Activated T-helper 17 cell treated with anti-CD3 and anti-CD28 coated beads, Interleukin-2, amount 50 U/mL, for 72 hours (primary cell): ENCODE measurements around the gene IGFL4. TPM values are rescaled to one million over a fixed set of nuclear protein-coding genes. Genes with fewer than 3 reads are reported as not detected.
"Not testable (repeated sequence)": the region's sequence is repeated elsewhere in the genome, so short reads cannot be mapped to it uniquely, and the experiment has no call there.

ENCODE experiments used
- ATAC-seq: fragments of 150-1000 bp; cut with Tn5 transposase; replicated peaks from 2 replicates; pipeline ENCODE4 v1.10.0; 2021; ENCODE audit warnings: mild to moderate bottlenecking, moderate library complexity
- H3K27ac Mint-ChIP-seq: one replicate; pipeline ENCODE4 v1.8.0; 2022; ENCODE audit warnings: mixed read lengths
- H3K27me3 Mint-ChIP-seq: one replicate; pipeline ENCODE4 v1.8.0; 2022; ENCODE audit warnings: mixed read lengths
- H3K36me3 Mint-ChIP-seq: one replicate; pipeline ENCODE4 v1.8.0; 2022; ENCODE audit warnings: low read depth, mild to moderate bottlenecking, mixed read lengths
- H3K4me1 Mint-ChIP-seq: one replicate; pipeline ENCODE4 v1.8.0; 2022; ENCODE audit warnings: mixed read lengths
- H3K4me3 Mint-ChIP-seq: one replicate; pipeline ENCODE4 v1.8.0; 2022; ENCODE audit warnings: mild to moderate bottlenecking, mixed read lengths
- H3K9me3 Mint-ChIP-seq: one replicate; pipeline ENCODE4 v1.8.0; 2022; ENCODE audit warnings: mixed read lengths
- total RNA-seq, 2 donors: library from RNA; stranded (reverse); gene quantifications; one replicate each; pipeline ENCODE4 v1.2.3, GENCODE V29; 2022

Gene IGFL4
- total RNA-seq: not detected

GRCh38 chr19:46040952-46041500 lies at the start of gene IGFL4:
Gene IGFL4, minus strand, starts transcription at chr19:46041002. Its CDS starts 40 bp downstream, at chr19:46040962.
- Mint-ChIP-seq H3K4me3 (no peak within 1 kb of the TSS), H3K27ac (no peak within 1 kb of the TSS), H3K9me3 (no peaks in the 10 kb centered on the region), H3K27me3 (peaks cover 47% of the 10 kb centered on the region), H3K4me1 (peaks cover 5% of the 10 kb centered on the region), H3K36me3 (peaks cover 6% of the 10 kb centered on the region)
- ATAC-seq: no peak

DNA sequence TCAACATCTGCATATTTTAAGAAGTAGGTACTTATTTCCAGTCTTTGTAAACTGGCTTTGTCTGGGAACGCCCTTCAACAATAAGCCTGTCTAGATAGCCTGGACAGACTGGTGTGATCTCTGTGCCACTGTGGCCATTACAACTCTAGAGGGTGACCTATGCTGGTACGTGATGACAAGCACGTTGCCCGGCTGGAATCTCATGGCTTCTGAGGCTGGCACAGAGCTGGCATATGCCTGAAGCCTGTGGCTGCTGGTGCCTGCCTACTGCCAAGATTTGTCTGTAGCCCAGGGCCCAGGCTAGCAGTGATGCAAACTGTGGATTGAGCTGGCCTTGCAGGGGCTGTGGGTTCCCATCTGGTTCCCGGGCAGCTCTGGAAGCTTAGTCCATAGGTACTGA lies 49.6 kb upstream of the IGFL4 start:
- Mint-ChIP-seq H3K27ac (no peak overlapping the region), H3K9me3 (peaks cover 19% of the 10 kb centered on the region), H3K36me3 (no peaks in the 10 kb centered on the region), H3K4me3 (no peak overlapping the region), H3K4me1 (no peaks in the 10 kb centered on the region), H3K27me3 (peaks cover 41% of the 10 kb centered on the region)
- no peak for ATAC-seq

GRCh38 chr19:46089432-46089831 lies 48.6 kb upstream of the IGFL4 start:
- Mint-ChIP-seq H3K27me3 (peaks cover 43% of the 10 kb centered on the region), H3K9me3 (peaks cover 22% of the 10 kb centered on the region), H3K4me1 (no peaks in the 10 kb centered on the region), H3K27ac (no peak overlapping the region), H3K4me3 (no peak overlapping the region), H3K36me3 (no peaks in the 10 kb centered on the region)
- no peak for ATAC-seq

- H3K4me1 Mint-ChIP-seq: no peaks in the 10 kb centered on the region
- H3K27me3 Mint-ChIP-seq: peaks cover 42% of the 10 kb centered on the region
- ATAC-seq: no peak
- H3K4me3 Mint-ChIP-seq: no peak overlapping the region
- no peaks in the 10 kb centered on the region for H3K36me3 Mint-ChIP-seq
- no peak overlapping the region for H3K27ac Mint-ChIP-seq
- H3K9me3 Mint-ChIP-seq: peaks cover 22% of the 10 kb centered on the region
Observed at GRCh38 chr19:46088101-46088500, 47.3 kb upstream of the IGFL4 start.

DNA sequence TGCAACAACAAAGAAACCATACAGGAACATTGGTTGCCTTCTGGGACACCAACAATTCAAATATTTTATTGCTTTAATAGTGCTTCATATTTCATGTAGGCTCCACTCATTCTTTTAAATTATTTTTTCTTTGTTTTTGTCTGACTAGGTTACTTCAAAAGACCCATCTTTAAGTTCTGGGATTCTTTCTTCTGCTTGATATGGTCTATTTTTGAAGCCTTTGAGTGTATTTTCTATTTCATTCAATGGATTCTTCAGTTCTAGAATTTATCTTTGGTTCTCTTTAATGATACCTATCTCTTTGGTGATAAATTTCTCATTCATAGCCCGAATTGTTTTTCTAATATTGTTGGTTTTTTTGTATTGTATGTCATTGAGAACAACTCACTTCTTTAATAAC lies 45.1 kb upstream of the IGFL4 start:
- peaks cover 53% of the 10 kb centered on the region for H3K27me3 Mint-ChIP-seq
- H3K4me3 Mint-ChIP-seq: no peak overlapping the region
- no peak for ATAC-seq
- no peaks in the 10 kb centered on the region for H3K36me3 Mint-ChIP-seq
- no peaks in the 10 kb centered on the region for H3K4me1 Mint-ChIP-seq
- H3K27ac Mint-ChIP-seq: no peak overlapping the region
- peaks cover 20% of the 10 kb centered on the region for H3K9me3 Mint-ChIP-seq

DNA sequence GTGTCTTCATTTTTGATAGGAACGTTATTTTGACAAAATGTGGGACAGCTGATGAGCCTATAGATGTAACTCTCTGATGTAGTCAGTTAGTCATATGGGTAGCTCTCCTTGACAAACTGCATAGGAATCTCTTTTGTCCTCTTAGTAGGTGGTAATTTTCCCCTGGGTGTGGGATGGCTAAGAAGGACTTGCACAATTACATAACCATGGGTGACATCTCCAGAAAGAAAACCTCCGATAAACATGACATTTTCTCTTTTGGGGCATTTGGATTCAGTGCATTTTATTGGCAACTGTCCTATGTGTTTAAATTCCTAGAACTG lies 41.9 kb upstream of the IGFL4 start:
- no peaks in the 10 kb centered on the region for H3K4me1 Mint-ChIP-seq
- H3K27me3 Mint-ChIP-seq: peaks cover 58% of the 10 kb centered on the region
- H3K36me3 Mint-ChIP-seq: no peaks in the 10 kb centered on the region
- no peak overlapping the region for H3K4me3 Mint-ChIP-seq
- ATAC-seq: no peak
- no peak overlapping the region for H3K27ac Mint-ChIP-seq
- H3K9me3 Mint-ChIP-seq: peaks cover 8% of the 10 kb centered on the region

- ATAC-seq: peak; percentile 51
- peaks cover 1% of the 10 kb centered on the region for H3K4me1 Mint-ChIP-seq
- H3K4me3 Mint-ChIP-seq: no peak overlapping the region
- H3K36me3 Mint-ChIP-seq: no peaks in the 10 kb centered on the region
- no peak overlapping the region for H3K27ac Mint-ChIP-seq
- peaks cover 63% of the 10 kb centered on the region for H3K27me3 Mint-ChIP-seq
- H3K9me3 Mint-ChIP-seq: peaks cover 8% of the 10 kb centered on the region
Observed at GRCh38 chr19:46081928-46082727, 41.3 kb upstream of the IGFL4 start.

GRCh38 chr19:46080561-46080960 lies 39.8 kb upstream of the IGFL4 start:
- H3K4me3 Mint-ChIP-seq: no peak overlapping the region
- no peaks in the 10 kb centered on the region for H3K36me3 Mint-ChIP-seq
- H3K9me3 Mint-ChIP-seq: peaks cover 4% of the 10 kb centered on the region
- peaks cover 73% of the 10 kb centered on the region for H3K27me3 Mint-ChIP-seq
- no peak for ATAC-seq
- H3K27ac Mint-ChIP-seq: no peak overlapping the region
- H3K4me1 Mint-ChIP-seq: peaks cover 6% of the 10 kb centered on the region

- peaks cover 6% of the 10 kb centered on the region for H3K4me1 Mint-ChIP-seq
- ATAC-seq: no peak
- no peak overlapping the region for H3K27ac Mint-ChIP-seq
- no peak overlapping the region for H3K4me3 Mint-ChIP-seq
- no peaks in the 10 kb centered on the region for H3K9me3 Mint-ChIP-seq
- no peaks in the 10 kb centered on the region for H3K36me3 Mint-ChIP-seq
- peaks cover 71% of the 10 kb centered on the region for H3K27me3 Mint-ChIP-seq
Observed at GRCh38 chr19:46079576-46079975, 38.8 kb upstream of the IGFL4 start.

DNA sequence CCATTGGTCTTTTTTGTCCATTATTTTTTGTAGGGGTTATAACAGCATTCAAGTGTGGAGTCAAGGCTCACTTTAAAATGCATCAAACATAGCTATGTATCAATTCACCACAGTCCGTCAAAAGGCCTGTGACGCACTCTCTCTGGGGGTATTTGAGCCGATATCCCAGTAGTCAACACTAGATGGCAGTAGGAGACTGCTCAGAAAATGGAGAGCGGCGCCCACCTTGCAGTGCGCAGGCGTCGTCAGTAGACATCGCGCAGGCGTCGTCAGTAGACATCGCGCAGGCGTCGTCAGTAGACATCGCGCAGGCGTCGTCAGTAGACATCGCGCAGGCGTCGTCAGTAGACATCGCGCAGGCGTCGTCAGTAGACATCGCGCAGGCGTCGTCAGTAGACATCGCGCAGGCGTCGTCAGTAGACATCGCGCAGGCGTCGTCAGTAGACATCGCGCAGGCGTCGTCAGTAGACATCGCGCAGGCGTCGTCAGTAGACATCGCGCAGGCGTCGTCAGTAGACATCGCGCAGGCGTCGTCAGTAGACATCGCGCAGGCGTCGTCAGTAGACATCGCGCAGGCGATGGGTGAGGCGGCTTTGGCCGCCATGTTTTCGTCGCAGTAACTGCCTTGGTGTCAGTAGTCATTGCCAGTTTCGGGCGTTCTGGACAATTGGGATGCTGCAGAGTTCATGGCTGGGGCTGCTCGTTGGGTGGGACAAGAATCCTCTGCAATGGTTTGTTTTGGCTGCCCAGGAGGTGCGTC lies 38.0 kb upstream of the IGFL4 start:
- ATAC-seq: peak; percentile 43
- not testable (repeated sequence) for H3K27ac Mint-ChIP-seq, H3K4me3 Mint-ChIP-seq, H3K4me1 Mint-ChIP-seq, H3K36me3 Mint-ChIP-seq, H3K9me3 Mint-ChIP-seq
- H3K27me3 Mint-ChIP-seq: peaks cover 68% of the 10 kb centered on the region

GRCh38 chr19:46077815-46078167 lies 37.0 kb upstream of the IGFL4 start:
- Mint-ChIP-seq H3K9me3 (no peaks in the 10 kb centered on the region), H3K27ac (no peak overlapping the region), H3K4me3 (no peak overlapping the region), H3K4me1 (peaks cover 6% of the 10 kb centered on the region), H3K27me3 (peaks cover 73% of the 10 kb centered on the region), H3K36me3 (no peaks in the 10 kb centered on the region)
- no peak for ATAC-seq

DNA sequence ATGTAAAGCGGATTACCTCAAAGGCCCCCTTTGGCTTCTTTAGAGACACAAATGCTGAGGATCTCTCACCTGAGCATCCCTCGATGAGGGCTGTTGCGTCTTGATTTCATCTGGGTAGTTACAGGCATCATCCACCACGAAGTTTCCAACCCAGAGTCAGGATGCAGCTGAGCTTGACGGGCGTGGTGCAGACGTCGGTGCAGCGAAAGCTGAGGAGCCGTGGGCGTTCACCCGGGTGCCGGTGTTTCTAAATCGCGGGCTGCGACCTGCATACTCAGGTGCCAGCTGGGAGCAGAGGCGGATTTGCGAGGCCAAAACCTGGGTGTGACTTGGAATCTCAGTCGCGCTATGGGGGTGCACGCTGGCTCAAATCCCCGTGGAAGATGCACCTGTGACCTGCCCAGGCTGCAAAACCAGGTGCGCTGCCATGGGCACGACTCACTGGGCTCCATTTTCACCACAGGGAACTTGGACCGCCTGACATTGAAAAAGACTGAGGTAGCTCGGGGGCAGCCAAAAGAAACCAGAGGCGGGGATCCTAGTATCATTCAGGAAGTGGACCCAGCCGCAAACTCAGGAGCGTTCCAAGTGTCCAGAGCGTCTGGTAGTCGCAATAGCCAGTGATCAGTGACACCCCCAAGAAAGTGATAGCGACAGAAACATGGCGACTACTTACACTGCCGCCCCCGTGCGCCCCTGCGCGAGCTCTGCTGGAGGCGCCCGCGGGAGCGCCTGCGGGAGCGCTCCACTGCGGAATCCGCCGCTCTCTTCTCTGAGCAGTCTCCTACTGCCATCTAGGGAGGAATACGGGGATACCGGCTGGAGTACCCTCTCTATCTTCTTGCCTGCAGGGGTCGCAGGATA lies 36.4 kb upstream of the IGFL4 start:
- Mint-ChIP-seq H3K9me3 (no peaks in the 10 kb centered on the region), H3K4me1 (peaks cover 6% of the 10 kb centered on the region), H3K27ac (no peak overlapping the region), H3K4me3 (no peak overlapping the region), H3K27me3 (peaks cover 75% of the 10 kb centered on the region), H3K36me3 (no peaks in the 10 kb centered on the region)
- no peak for ATAC-seq

GRCh38 chr19:46076031-46076880 lies 35.5 kb upstream of the IGFL4 start:
- H3K4me1 Mint-ChIP-seq: peaks cover 6% of the 10 kb centered on the region
- H3K27ac Mint-ChIP-seq: no peak overlapping the region
- no peak for ATAC-seq
- H3K4me3 Mint-ChIP-seq: no peak overlapping the region
- no peaks in the 10 kb centered on the region for H3K36me3 Mint-ChIP-seq
- H3K9me3 Mint-ChIP-seq: no peaks in the 10 kb centered on the region
- peaks cover 71% of the 10 kb centered on the region for H3K27me3 Mint-ChIP-seq
